GM21737 (cell line): ENCODE results near the gene LNP1.
"Not testable (repeated sequence)": the region's sequence is repeated elsewhere in the genome, so short reads cannot be mapped to it uniquely, and the experiment has no call there.

ENCODE experiments used
- ATAC-seq: cut with Tn5 transposase; IDR thresholded peaks from one replicate; pipeline ENCODE4 v1.9.1; 2021; ENCODE audit warnings: mild to moderate bottlenecking, moderate library complexity; ENCODE audit not compliant: unreplicated experiment

Gene LNP1

GRCh38 chr3:100400780-100401673 is at the start of gene LNP1, which contains the start of gene TOMM70:
Gene LNP1 (plus strand): TSS chr3:100401539. CDS start chr3:100429730, 28,191 bp downstream.
Gene TOMM70 (minus strand): TSS chr3:100401089. CDS start chr3:100400949, 140 bp downstream.
- ATAC-seq, result peak; percentile 88

GRCh38 chr3:100351770-100352169 is 49.6 kb upstream of the LNP1 start:
- ATAC-seq, result not testable (repeated sequence)

- ATAC-seq, result no peak
Measured at GRCh38 chr3:100352296-100353231, 48.8 kb upstream of the LNP1 start.

DNA sequence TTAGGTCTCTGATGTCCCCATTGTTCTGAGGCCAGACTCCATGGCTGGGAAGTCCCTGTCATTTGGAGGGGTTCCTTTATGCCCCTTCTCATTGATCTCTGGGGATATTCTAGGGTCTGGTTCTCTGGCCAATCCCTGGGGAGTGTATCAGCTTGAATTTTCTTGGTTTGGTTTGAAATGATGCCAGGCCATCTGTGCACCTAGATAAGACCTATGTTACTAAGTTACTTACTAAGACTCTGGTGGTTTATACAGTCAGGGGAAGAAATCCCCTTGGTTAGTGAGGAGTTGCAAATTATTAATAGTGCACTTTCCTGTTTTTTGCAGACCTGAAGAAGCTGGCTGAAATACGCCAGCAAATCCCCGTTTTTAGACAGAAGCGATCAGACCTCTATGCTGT is 46.5 kb upstream of the LNP1 start:
- ATAC-seq, result no peak

DNA sequence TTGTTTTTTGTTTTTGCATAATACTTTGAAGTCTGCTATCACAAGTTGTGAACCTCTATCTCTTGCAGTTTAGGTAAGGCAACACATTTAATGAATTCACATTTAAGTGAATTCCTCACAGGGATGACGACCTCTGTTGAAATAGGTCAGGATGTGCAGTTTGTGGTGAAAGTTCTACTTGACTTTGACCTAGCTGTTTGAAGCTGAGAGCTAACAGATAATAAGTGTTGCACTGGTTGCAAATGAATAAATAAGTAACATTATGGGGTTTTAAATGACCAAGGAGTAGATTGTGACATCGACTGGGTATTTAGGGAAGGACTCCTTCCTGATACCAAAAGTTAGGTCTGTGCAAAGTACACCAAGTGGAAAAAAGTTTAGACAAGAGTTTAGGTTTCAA is 42.9 kb upstream of the LNP1 start:
- no peak for ATAC-seq

GRCh38 chr3:100359035-100359434 is 42.3 kb upstream of the LNP1 start:
- no peak for ATAC-seq

GRCh38 chr3:100360757-100361496 is 40.4 kb upstream of the LNP1 start:
- no peak for ATAC-seq

DNA sequence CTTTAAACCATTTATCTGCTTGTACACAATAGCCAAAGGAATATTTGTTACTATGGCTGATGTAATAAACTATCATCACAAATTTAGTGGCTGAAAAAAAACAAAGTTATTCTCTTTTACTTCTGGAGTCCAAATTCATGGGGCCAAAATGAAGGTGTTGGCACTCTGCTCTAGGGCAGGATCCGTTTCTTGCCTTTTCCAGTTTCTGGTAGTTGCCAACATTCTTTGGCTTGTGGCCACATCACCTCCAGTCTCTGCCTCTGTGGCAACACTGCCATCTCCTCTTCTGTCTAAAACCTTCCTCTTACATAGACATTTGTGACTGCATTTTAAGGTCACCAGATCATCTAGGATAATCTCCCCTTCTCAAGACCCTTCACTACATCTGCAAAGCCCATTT is 39.4 kb upstream of the LNP1 start:
- ATAC-seq, result no peak

GRCh38 chr3:100364421-100364820 is 36.9 kb upstream of the LNP1 start:
- ATAC-seq, result no peak

GRCh38 chr3:100366424-100366823 is 34.9 kb upstream of the LNP1 start:
- no peak for ATAC-seq

DNA sequence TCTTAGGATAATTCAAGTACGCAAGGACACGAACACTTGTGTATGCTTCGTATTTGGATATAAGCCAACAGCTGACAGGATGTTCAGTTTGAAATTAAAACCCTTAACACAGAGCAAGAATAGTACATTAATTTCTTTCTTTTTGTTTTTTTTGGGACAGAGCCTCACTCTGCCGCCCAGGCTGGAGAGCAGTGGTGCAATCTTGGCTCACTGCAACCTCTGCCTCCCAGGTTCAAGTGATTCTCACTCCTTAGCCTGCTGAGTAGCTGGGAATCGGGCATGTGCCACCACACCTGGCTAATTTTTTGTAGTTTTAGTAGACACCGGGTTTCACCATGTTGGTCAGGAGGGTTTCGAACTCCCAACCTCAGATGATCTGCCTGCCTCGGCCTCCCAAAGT is 32.9 kb upstream of the LNP1 start:
- ATAC-seq, result no peak

- ATAC-seq, result no peak
Measured at GRCh38 chr3:100370756-100371155, 30.6 kb upstream of the LNP1 start.

DNA sequence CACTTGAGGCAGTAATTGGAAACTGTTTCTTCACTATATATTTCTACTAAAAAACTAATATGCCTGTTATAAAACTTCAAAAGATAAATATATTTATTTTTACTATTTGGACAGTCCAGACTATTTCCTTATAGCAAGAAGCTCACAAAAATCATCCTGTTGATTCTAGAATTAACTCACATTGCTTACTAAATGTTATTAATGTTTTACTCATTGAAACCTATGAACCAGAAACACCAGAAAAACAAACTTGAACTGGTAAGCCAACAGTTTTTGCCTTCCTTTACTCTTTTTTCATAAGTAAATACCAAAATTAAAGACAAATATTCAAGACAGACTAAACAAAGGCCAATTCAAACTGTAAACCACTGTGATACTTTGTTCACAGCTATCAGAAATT is 26.8 kb upstream of the LNP1 start:
- no peak for ATAC-seq

GRCh38 chr3:100376301-100376700 is 25.0 kb upstream of the LNP1 start:
- ATAC-seq, result no peak

DNA sequence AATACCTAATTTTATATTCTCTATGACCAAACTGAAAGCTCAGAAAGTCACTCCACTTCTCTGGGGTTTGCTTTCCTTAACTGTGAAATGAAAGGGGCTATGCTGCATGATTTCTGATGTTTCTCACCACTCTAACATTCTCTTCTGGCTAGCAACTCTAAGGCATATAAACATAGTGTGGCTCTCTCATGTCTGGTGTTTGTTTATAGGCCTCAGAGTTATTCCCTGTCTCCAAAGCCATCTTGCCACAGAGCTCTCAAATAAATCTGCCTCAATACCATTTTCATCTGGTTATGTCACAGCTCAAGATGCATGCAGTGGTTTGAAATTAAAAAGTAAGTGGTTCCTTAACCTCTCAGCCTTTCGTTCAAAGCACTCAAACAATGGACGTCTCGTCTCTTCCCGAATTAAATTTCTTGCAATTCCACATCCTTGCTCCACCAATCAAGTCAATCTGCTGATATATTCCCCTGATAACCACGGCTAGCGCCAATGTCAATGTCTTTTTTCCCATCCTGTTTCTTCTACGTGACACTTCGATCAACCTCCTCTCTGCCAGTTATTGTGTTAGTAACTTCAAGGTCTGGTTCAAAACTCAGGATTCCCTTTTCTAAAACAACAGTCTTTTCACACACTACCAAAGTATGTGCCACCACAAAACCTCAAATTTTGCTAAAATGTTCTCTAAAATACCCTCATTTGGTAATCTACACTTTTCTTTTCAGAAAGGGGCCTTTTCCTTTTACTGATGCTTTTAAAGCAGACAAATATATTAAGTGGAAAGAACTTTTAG is 16.4 kb upstream of the LNP1 start:
- ATAC-seq, result no peak

- no peak for ATAC-seq
Measured at GRCh38 chr3:100386437-100387074, 14.8 kb upstream of the LNP1 start.

DNA sequence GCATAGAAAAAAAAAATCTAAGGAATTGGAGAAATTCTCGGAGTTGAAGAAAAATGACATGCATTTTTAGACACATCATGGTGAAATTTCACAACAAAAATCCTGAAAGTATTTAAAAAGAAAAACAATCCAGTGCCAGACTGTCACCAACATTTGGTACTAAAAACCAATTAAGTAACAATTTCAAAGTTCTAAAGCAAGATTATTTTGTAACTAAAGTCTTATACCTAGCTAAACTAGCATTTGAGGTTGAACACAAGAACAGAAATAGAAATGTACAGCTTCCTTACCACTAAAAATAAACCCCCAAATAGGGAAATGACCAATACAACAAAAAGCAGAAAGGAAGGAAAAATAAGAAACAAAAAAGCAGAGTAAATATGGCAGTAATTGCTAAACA is 12.3 kb upstream of the LNP1 start:
- no peak for ATAC-seq

- no peak for ATAC-seq
Measured at GRCh38 chr3:100395679-100396431, 5.5 kb upstream of the LNP1 start.

DNA sequence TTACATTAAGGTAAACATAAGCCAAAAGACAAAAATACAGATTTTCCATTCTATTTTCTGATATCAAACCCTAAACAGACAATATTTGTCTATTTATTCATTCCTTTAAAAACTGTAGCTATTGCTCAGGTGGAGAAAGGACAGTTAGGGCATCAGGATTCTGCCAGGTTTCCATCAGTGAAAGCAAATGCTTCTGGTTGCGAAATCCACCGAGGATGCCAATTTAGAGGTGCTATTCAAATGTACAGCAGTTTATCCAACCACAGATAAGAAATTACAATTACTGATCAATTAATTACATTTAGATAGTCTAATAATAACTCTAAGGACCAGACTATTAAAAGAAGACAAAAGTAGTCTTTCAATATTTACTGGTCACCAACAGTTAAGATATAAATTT is 4.4 kb upstream of the LNP1 start:
- no peak for ATAC-seq
